Neural cell (in vitro differentiated cells): ENCODE results near the gene ZNF182.

ENCODE experiments used
- CTCF ChIP-seq: fragments of 450-650 bp; IDR thresholded peaks from 2 replicates; pipeline ENCODE4 v1.5.1; 2014; ENCODE audit warnings: antibody characterized with exemption, mild to moderate bottlenecking, moderate library complexity; ENCODE audit not compliant: poor library complexity, severe bottlenecking
- EP300 ChIP-seq: fragments of 450-650 bp; conservative IDR thresholded peaks from 2 replicates; pipeline ENCODE4 v1.6.1; 2014; ENCODE audit warnings: antibody characterized with exemption, mild to moderate bottlenecking, moderate library complexity; ENCODE audit not compliant: poor library complexity, severe bottlenecking
- EZH2 ChIP-seq: fragments of 200-600, 300-800 bp; shearing (Covaris generic), sonication (generic); IDR thresholded peaks from 2 replicates; pipeline ENCODE4 v1.6.1; 2014; ENCODE audit warnings: antibody characterized with exemption, low read length, borderline replicate concordance, mild to moderate bottlenecking; ENCODE audit not compliant: insufficient read depth, poor library complexity, severe bottlenecking
- MXI1 ChIP-seq: fragments of 450-650 bp; conservative IDR thresholded peaks from 2 replicates; pipeline ENCODE4 v1.6.1; 2014; ENCODE audit warnings: antibody characterized with exemption, mild to moderate bottlenecking; ENCODE audit not compliant: poor library complexity, severe bottlenecking
- POLR2AphosphoS5 ChIP-seq: IDR thresholded peaks from 2 replicates; pipeline ENCODE4 v1.6.1; 2012
- RAD21 ChIP-seq: fragments of 450-650 bp; conservative IDR thresholded peaks from 2 replicates; pipeline ENCODE4 v1.6.1; 2014; ENCODE audit warnings: antibody characterized with exemption, mild to moderate bottlenecking, moderate library complexity
- SMC3 ChIP-seq: fragments of 450-650 bp; conservative IDR thresholded peaks from 2 replicates; pipeline ENCODE4 v1.6.1; 2014; ENCODE audit warnings: antibody characterized with exemption, mild to moderate bottlenecking, moderate library complexity; ENCODE audit not compliant: poor library complexity
- TAF1 ChIP-seq: IDR thresholded peaks from 2 replicates; pipeline ENCODE4 v1.6.1; 2012; ENCODE audit warnings: low read depth

GRCh38 chrX:48046846-48047245 lies 43.1 kb upstream of the ZNF182 start:
- TF ChIP-seq CTCF = no peak
- TF ChIP-seq EP300 = no peak
- no peak for TF ChIP-seq RAD21
- no peak for TF ChIP-seq TAF1
- TF ChIP-seq EZH2 = no peak
- no peak for TF ChIP-seq POLR2AphosphoS5
- TF ChIP-seq SMC3 = no peak
- no peak for TF ChIP-seq MXI1
